RWPE2 (cell line): Measurements from ENCODE around the gene ACSL3.

Experiments used
- ATAC-seq: fragments of 200-7000 bp; cut with Tn5 transposase; 3 replicates; pipeline ENCODE4 v1.9.1; 2021; ENCODE audit warnings: low read depth
- DNase-seq: peaks from one replicate; pipeline ENCODE4 v3.0.0-alpha.2; 2020; ENCODE audit warnings: low spot score
- H3K27ac ChIP-seq: fragments of 450-650 bp; 2 replicates; pipeline ENCODE4 v1.5.1; 2017; ENCODE audit warnings: mild to moderate bottlenecking; ENCODE audit not compliant: poor library complexity, severe bottlenecking
- H3K27me3 ChIP-seq: fragments of 250-450 bp; sonication (Bioruptor Pico); 2 replicates; pipeline ENCODE4 v1.5.1; 2021; ENCODE audit warnings: mild to moderate bottlenecking, moderate library complexity; ENCODE audit not compliant: insufficient read depth, poor library complexity, severe bottlenecking
- H3K36me3 ChIP-seq: fragments of 250-450 bp; sonication (Bioruptor Pico); 2 replicates; pipeline ENCODE4 v1.5.1; 2020; ENCODE audit warnings: low read depth, mild to moderate bottlenecking, moderate library complexity
- H3K4me1 ChIP-seq: fragments of 250-450 bp; sonication (Bioruptor Pico); 2 replicates; pipeline ENCODE4 v1.5.1; 2021; ENCODE audit warnings: mild to moderate bottlenecking, moderate library complexity; ENCODE audit not compliant: insufficient read depth, poor library complexity, severe bottlenecking
- H3K4me3 ChIP-seq: fragments of 250-450 bp; sonication (Bioruptor Pico); 2 replicates; pipeline ENCODE4 v1.5.1; 2021; ENCODE audit warnings: mild to moderate bottlenecking, moderate library complexity; ENCODE audit not compliant: severe bottlenecking
- H3K9me3 ChIP-seq: fragments of 250-450 bp; sonication (Bioruptor Pico); 2 replicates; pipeline ENCODE4 v1.5.1; 2021; ENCODE audit warnings: mild to moderate bottlenecking, moderate library complexity; ENCODE audit not compliant: severe bottlenecking
- CTCF ChIP-seq: fragments of 450-650 bp; IDR thresholded peaks from one replicate; pipeline ENCODE4 v1.5.1; 2017; ENCODE audit warnings: mild to moderate bottlenecking, moderate library complexity; ENCODE audit not compliant: poor library complexity, severe bottlenecking

The ACSL3 gene

GRCh38 chr2:222965555-222965954, 104.7 kb downstream of the ACSL3 start:
- no peak for TF ChIP-seq CTCF
- DNase-seq, result no peak
- no peaks in the 10 kb centered on the region for H3K36me3 ChIP-seq
- no peak for ATAC-seq
- H3K4me1 ChIP-seq, result no peaks in the 10 kb centered on the region
- no peaks in the 10 kb centered on the region for H3K9me3 ChIP-seq
- H3K4me3 ChIP-seq, result no peak overlapping the region
- H3K27ac ChIP-seq, result no peak overlapping the region
- H3K27me3 ChIP-seq, result no peaks in the 10 kb centered on the region

GRCh38 chr2:222968550-222969155, 107.8 kb downstream of the ACSL3 start:
- Histone ChIP-seq H3K27me3 (no peaks in the 10 kb centered on the region), H3K4me1 (peaks cover 12% of the 10 kb centered on the region), H3K36me3 (no peaks in the 10 kb centered on the region), H3K9me3 (no peaks in the 10 kb centered on the region), H3K27ac (no peak overlapping the region), H3K4me3 (no peak overlapping the region)
- ATAC-seq (no peak), DNase-seq (no peak)
- TF ChIP-seq CTCF, result no peak

- Histone ChIP-seq H3K36me3 (no peaks in the 10 kb centered on the region), H3K9me3 (no peaks in the 10 kb centered on the region), H3K27ac (no peak overlapping the region), H3K27me3 (no peaks in the 10 kb centered on the region), H3K4me3 (no peak overlapping the region), H3K4me1 (peaks cover 12% of the 10 kb centered on the region)
- no peak for TF ChIP-seq CTCF
- ATAC-seq (no peak), DNase-seq (no peak)
Measured at GRCh38 chr2:222969491-222969890, 108.7 kb downstream of the ACSL3 start.

GRCh38 chr2:222972420-222972819, 111.6 kb downstream of the ACSL3 start:
- H3K4me3 ChIP-seq, result no peak overlapping the region
- H3K27me3 ChIP-seq, result no peaks in the 10 kb centered on the region
- H3K36me3 ChIP-seq, result no peaks in the 10 kb centered on the region
- no peak for DNase-seq
- no peak overlapping the region for H3K27ac ChIP-seq
- TF ChIP-seq CTCF, result no peak
- no peaks in the 10 kb centered on the region for H3K9me3 ChIP-seq
- ATAC-seq, result no peak
- peaks cover 12% of the 10 kb centered on the region for H3K4me1 ChIP-seq

GRCh38 chr2:222973237-222973636, 112.4 kb downstream of the ACSL3 start:
- Histone ChIP-seq H3K36me3 (no peaks in the 10 kb centered on the region; the same call in 1 of the 2 replicates), H3K27ac (no peak overlapping the region), H3K4me3 (no peak overlapping the region), H3K27me3 (no peaks in the 10 kb centered on the region), H3K4me1 (peaks cover 12% of the 10 kb centered on the region), H3K9me3 (no peaks in the 10 kb centered on the region)
- ATAC-seq (peak; percentile 82), DNase-seq (no peak)
- TF ChIP-seq CTCF, result no peak
